ENCODE results near the gene ADAM11. TPM values are rescaled to one million over a fixed set of nuclear protein-coding genes. Genes with fewer than 3 reads are reported as not detected.

ADAM11 gene
- total RNA-seq, 2 experiments from 2014 or later: 0.10 to 0.21 TPM

- ChIA-PET POLR2A (interaction anchor here (0.6 kb wide), 1 partner anchor 84 kb away, joined by 12 read pairs; no protein-coding TSS in a partner anchor), CTCF (interaction anchor here (0.9 to 1.5 kb wide), 2 partner anchors 58 to 92 kb away, joined by 3 to 4 read pairs; no protein-coding TSS in a partner anchor)
Measured at GRCh38 chr17:44773140-44773539, 14.4 kb downstream of the ADAM11 start.

- CTCF ChIA-PET: interaction anchor here (0.7 to 8.0 kb wide), 6 partner anchors 11 to 104 kb away, joined by 3 to 94 read pairs (median 3); no protein-coding TSS in a partner anchor
- POLR2A ChIA-PET: no interaction called here
Measured at GRCh38 chr17:44774271-44775135, 15.7 kb downstream of the ADAM11 start.

- ChIA-PET CTCF (interaction anchor here (0.6 to 8.0 kb wide), 11 partner anchors 12 to 360 kb away, joined by 3 to 94 read pairs (median 3); partner anchors contain the start of genes ACBD4 and EFTUD2), POLR2A (no interaction called here)
Measured at GRCh38 chr17:44775136-44775837, 16.5 kb downstream of the ADAM11 start.

- CTCF ChIA-PET: interaction anchor here (0.6 to 8.0 kb wide), 11 partner anchors 13 to 359 kb away, joined by 3 to 94 read pairs (median 3); partner anchors contain the start of genes ACBD4, CCDC43 and EFTUD2
- POLR2A ChIA-PET: interaction anchor here (0.6 kb wide), 1 partner anchor 245 kb away, joined by 3 read pairs; no protein-coding TSS in a partner anchor
Measured at GRCh38 chr17:44775838-44776621, 17.2 kb downstream of the ADAM11 start.

GRCh38 chr17:44776628-44777393, 18.0 kb downstream of the ADAM11 start:
- POLR2A ChIA-PET: interaction anchor here (0.6 kb wide), 2 partner anchors 107 to 244 kb away, joined by 3 to 4 read pairs; no protein-coding TSS in a partner anchor
- CTCF ChIA-PET: interaction anchor here (0.6 to 8.0 kb wide), 3 partner anchors 77 to 90 kb away, joined by 3 to 94 read pairs (median 3); partner anchors contain the start of gene CCDC43

- ChIA-PET POLR2A (interaction anchor here (0.6 kb wide), 1 partner anchor 106 kb away, joined by 4 read pairs; no protein-coding TSS in a partner anchor), CTCF (interaction anchor here (0.8 to 8.0 kb wide), 7 partner anchors 13 to 243 kb away, joined by 3 to 94 read pairs (median 4); partner anchors contain the start of gene CCDC43)
Measured at GRCh38 chr17:44777394-44778348, 18.9 kb downstream of the ADAM11 start.

- CTCF ChIA-PET: interaction anchor here (0.5 to 8.0 kb wide), 13 partner anchors 12 to 675 kb away, joined by 3 to 94 read pairs (median 4); partner anchors contain the start of gene EFTUD2
- POLR2A ChIA-PET: no interaction called here
Measured at GRCh38 chr17:44778656-44779210, 19.9 kb downstream of the ADAM11 start.

- POLR2A ChIA-PET: interaction anchor here (0.5 kb wide), 1 partner anchor 24 kb away, joined by 3 read pairs; no protein-coding TSS in a partner anchor
- CTCF ChIA-PET: interaction anchor here (0.5 to 8.0 kb wide), 15 partner anchors 11 to 1419 kb away, joined by 3 to 94 read pairs (median 4); partner anchors contain the start of gene EFTUD2
Measured at GRCh38 chr17:44779211-44780025, 20.6 kb downstream of the ADAM11 start.

GRCh38 chr17:44780161-44780560, 21.4 kb downstream of the ADAM11 start:
- POLR2A ChIA-PET: interaction anchor here (0.5 kb wide), 1 partner anchor 24 kb away, joined by 3 read pairs; no protein-coding TSS in a partner anchor
- CTCF ChIA-PET: interaction anchor here (0.6 to 8.0 kb wide), 8 partner anchors 49 to 374 kb away, joined by 3 to 94 read pairs (median 4); partner anchors contain the start of gene EFTUD2

GRCh38 chr17:44780845-44781480, 22.2 kb downstream of the ADAM11 start:
- POLR2A ChIA-PET: no interaction called here
- CTCF ChIA-PET: interaction anchor here (0.6 to 8.0 kb wide), 2 partner anchors 47 to 86 kb away, joined by 3 to 94 read pairs; no protein-coding TSS in a partner anchor

GRCh38 chr17:44781551-44782325, 22.9 kb downstream of the ADAM11 start:
- POLR2A ChIA-PET: no interaction called here

GRCh38 chr17:44782326-44782850, 23.6 kb downstream of the ADAM11 start:
- CTCF ChIA-PET: interaction anchor here (2.5 kb wide), 1 partner anchor 83 kb away, joined by 10 read pairs; no protein-coding TSS in a partner anchor
- POLR2A ChIA-PET: no interaction called here

More at GRCh38 chr17:44781551-44782325, 22.9 kb downstream of the ADAM11 start:
- CTCF ChIA-PET: interaction anchor here (8.0 kb wide), 1 partner anchor 85 kb away, joined by 94 read pairs; no protein-coding TSS in a partner anchor

- CTCF ChIA-PET: interaction anchor here (1.1 kb wide), 1 partner anchor 11 kb away, joined by 3 read pairs; no protein-coding TSS in a partner anchor
- POLR2A ChIA-PET: no interaction called here
Measured at GRCh38 chr17:44785921-44786320, 27.1 kb downstream of the ADAM11 start.

- POLR2A ChIA-PET: no interaction called here
- CTCF ChIA-PET: no interaction called here
Measured at GRCh38 chr17:44786551-44787081, 27.8 kb downstream of the ADAM11 start.

All from activated CD8-positive, alpha-beta memory T cell treated with anti-CD3 and anti-CD28 coated beads for 36 hours (primary cell).